GM12872 (cell line): Measurements from ENCODE around the gene PRKAB1.

ENCODE experiments used
- TF ChIP-seq, protein P1 (sequence below): IDR thresholded peaks from 3 replicates; pipeline ENCODE4 v1.5.1; 2011; ENCODE audit warnings: low read depth, mild to moderate bottlenecking, low read length, moderate library complexity; ENCODE audit not compliant: insufficient read depth

Gene PRKAB1

DNA sequence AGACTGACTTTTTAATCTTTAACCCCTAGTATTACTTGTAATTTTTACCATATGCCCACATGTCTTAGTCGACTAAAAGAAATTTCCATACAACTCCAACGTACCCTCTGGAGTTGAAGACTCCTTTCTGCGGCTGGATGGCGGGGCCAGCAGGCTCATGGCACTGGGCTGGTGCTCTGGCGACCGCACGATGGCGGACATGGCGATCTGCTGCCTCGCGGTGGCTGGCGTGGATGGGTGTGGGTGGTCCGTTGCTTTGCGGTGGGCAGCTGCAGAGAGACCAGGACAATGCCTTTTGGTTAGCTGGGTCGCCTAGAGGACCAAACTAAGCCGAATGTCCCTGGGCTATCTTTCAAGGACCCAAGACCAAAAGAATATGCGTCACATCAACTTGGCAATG lies 50.2 kb downstream of the PRKAB1 start:
- TF ChIP-seq, protein P1, sequence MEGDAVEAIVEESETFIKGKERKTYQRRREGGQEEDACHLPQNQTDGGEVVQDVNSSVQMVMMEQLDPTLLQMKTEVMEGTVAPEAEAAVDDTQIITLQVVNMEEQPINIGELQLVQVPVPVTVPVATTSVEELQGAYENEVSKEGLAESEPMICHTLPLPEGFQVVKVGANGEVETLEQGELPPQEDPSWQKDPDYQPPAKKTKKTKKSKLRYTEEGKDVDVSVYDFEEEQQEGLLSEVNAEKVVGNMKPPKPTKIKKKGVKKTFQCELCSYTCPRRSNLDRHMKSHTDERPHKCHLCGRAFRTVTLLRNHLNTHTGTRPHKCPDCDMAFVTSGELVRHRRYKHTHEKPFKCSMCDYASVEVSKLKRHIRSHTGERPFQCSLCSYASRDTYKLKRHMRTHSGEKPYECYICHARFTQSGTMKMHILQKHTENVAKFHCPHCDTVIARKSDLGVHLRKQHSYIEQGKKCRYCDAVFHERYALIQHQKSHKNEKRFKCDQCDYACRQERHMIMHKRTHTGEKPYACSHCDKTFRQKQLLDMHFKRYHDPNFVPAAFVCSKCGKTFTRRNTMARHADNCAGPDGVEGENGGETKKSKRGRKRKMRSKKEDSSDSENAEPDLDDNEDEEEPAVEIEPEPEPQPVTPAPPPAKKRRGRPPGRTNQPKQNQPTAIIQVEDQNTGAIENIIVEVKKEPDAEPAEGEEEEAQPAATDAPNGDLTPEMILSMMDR = no peak

DNA sequence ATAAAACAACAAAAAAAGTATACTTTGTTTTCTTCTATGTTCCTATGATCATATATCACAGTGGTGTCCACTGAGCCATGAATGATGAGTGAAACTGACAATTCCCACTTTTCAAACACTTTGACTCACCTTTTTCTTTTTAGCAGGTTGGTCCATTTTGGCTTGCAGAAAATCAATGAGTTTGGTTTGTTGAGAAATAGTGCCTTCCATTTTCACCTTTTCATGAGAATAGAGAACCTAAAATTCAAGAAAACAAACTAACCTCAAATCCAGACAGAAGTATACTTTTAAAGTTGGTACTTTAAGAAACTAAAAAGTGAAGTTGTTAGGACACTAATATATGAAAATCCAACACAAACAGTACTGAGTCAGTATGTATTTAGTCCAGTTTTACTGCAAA lies 52.4 kb downstream of the PRKAB1 start:
- TF ChIP-seq, protein P1 = no peak

DNA sequence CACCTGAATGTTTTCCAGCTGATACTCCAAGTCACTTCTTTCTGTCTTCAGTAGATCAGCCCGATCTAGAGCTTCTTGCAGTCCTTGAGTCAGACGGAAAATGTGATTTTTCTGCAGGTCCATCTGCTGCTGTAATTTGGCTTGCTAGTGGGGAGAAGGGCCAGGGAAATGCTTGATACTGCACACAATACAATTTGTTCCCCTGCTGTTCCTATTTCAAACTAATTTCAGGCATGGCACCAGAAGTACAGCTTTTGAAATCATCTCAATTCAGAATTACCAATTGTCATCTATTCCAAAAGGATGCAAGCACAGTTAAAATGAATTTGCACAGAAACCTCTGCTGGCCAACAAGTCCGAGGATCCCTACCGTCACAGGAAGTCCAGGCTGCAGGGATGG lies 53.4 kb downstream of the PRKAB1 start:
- TF ChIP-seq, protein P1 = no peak

DNA sequence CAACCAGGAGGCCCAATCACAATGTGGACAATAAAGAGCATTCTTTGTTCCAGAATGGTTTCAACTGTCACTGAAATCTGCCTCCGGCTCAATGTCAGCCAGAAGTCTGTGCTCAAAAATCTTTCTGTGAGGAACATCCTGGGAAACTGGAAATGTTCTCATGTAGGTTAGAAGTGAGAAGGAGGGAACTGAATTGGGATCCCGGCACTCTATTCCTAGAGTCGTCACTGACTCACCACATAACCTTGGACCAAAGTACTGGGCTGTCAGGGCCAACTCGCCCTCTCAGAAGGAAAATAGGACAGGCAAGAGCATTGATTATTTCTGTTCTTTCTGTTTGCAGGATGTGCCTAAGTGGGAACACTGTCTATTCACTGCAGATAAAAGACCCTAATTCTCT lies 57.6 kb downstream of the PRKAB1 start:
- TF ChIP-seq, protein P1 = no peak

DNA sequence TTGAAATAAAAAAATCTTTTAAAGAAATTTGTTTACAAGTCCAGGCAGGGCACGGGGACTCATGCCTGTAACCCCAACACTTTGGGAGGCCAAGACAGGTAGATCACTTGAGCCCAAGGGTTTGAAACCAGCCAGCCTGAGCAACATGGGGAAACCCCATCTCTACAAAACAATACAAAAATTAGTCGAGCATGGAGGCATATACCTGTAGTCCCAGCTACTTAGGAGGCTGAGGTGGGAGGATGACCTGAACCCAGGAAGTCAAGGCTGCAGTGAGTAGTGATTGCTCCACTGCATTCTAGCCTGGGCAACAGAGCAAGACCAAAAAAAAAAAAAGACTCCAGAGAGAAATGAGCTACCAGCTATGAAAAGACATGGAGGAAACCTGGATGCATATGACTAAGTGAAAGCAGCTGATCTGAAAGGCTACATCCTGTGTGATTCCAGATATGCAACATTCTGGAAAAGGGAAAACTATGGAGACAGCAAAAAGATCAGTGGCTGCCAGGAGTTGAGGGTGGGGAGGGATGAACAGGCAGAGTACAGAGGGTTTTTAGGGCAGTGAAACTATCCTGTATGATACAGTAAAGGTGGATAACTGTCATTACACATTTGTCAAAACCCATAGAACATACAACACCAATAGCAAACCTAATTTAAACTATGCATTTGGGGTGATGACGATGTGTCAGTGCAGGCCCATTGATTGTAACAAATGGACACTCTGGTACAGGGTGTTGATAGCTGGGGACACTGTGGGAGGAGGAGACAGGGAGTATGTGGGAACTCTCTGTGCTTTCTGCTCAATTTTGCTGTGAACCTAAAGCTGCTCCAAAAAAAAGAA lies 59.9 kb downstream of the PRKAB1 start:
- TF ChIP-seq, protein P1 = no peak

DNA sequence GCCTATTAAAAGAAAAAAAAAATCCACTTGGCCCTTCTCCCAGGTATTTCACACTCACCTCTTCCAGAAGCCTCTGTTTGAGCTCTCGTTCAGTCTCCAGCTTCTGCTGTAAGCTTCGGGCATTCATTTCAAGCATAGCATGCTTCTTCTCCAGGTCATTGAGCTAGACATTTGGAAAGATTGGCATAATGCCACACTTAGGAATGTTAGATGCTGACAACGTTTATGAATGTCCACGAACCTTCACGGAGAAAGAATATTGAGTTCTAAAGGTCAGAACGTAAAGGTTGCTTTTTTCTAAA lies 60.5 kb downstream of the PRKAB1 start:
- TF ChIP-seq, protein P1 = no peak

DNA sequence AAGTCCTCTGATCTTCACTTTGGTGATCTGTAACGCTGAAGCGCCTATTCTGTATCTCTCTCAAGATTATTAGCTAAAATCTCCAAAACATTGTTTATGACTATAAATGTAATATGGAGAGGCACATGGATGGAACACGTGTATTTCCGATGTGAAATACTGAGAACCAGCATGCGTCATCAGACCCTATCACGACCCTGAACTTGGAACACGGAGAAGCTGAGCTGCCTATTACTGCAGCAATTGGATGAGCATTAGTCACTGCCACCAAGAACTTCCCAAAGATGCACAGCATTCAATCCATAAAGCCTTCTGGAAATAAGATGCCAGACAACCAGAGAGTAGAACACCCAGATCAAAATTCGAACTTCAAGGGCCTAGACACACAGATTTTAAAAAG lies 61.9 kb downstream of the PRKAB1 start:
- TF ChIP-seq, protein P1 = no peak

DNA sequence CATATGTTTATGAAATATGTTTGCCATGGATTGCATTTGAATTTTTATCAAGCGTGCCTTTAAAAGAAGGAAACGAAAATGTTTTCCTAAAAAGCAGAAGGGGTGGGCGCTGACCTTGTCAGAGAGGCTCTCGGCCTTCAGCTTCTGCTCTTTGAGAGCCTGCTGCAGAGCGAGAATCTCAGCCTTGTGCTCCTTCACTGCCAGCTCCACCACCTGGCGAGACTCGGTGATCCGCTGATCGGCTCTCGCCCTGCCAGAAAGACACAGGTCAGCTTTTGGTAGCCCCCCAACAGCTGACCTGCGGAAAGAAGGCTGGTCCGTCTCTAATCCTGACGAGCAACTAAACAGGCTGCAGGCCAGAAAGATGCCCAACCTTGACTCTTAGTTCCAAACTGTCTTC lies 62.4 kb downstream of the PRKAB1 start:
- TF ChIP-seq, protein P1 = no peak
